SK-N-MC (cell line): ENCODE measurements around the gene WDR4.
"Not testable (repeated sequence)": the region's sequence is repeated elsewhere in the genome, so short reads cannot be mapped to it uniquely, and the experiment has no call there.

ENCODE experiments used
- DNase-seq: peaks from one replicate; pipeline ENCODE4 v3.0.0-alpha.2; 2011; ENCODE audit warnings: low read depth, low spot score
- H3K27ac ChIP-seq: fragments of 200-600 bp; sonication (generic); 2 replicates; pipeline ENCODE4 v1.5.1; 2016; ENCODE audit warnings: mixed run types
- H3K36me3 ChIP-seq: fragments of 200-600 bp; sonication (generic); 2 replicates; pipeline ENCODE4 v1.6.1; 2017; ENCODE audit warnings: antibody characterized with exemption, low read length, mixed read lengths; ENCODE audit not compliant: insufficient read depth
- H3K4me3 ChIP-seq: fragments of 200-600 bp; sonication (generic); 2 replicates; pipeline ENCODE4 v1.5.1; 2016
- H3K9ac ChIP-seq: fragments of 200-600 bp; sonication (generic); 2 replicates; pipeline ENCODE4 v1.8.0; 2017; ENCODE audit warnings: mixed run types, mixed read lengths; ENCODE audit not compliant: insufficient read length
- H3K9me3 ChIP-seq: fragments of 200-600 bp; sonication (generic); 2 replicates; pipeline ENCODE4 v1.6.1; 2017; ENCODE audit warnings: low read depth, mild to moderate bottlenecking, antibody characterized with exemption, low read length, moderate library complexity, mixed read lengths
- EZH2 ChIP-seq: fragments of 200-600 bp; sonication (generic); IDR thresholded peaks from one replicate; pipeline ENCODE4 v1.6.1; 2017; ENCODE audit warnings: antibody characterized with exemption
- FOXP2 ChIP-seq: optimal IDR thresholded peaks from 2 replicates; pipeline ENCODE3; 2011; ENCODE audit warnings: mild to moderate bottlenecking, moderate library complexity; ENCODE audit not compliant: insufficient read depth; ENCODE audit errors: extremely low read length, control extremely low read depth
- POLR2AphosphoS5 ChIP-seq: IDR thresholded peaks from 2 replicates; pipeline ENCODE4 v1.6.1; 2012; ENCODE audit warnings: mild to moderate bottlenecking, low read depth, low read length, borderline replicate concordance

WDR4 gene

GRCh38 chr21:42851812-42852665 is 27.3 kb downstream of the WDR4 start:
- Histone ChIP-seq H3K4me3 (no peak overlapping the region), H3K27ac (no peak overlapping the region), H3K36me3 (peaks cover 87% of the 10 kb centered on the region), H3K9ac (no peak overlapping the region), H3K9me3 (no peaks in the 10 kb centered on the region)
- no peak for TF ChIP-seq EZH2
- no peak for TF ChIP-seq FOXP2
- TF ChIP-seq POLR2AphosphoS5, result no peak
- no peak for DNase-seq

DNA sequence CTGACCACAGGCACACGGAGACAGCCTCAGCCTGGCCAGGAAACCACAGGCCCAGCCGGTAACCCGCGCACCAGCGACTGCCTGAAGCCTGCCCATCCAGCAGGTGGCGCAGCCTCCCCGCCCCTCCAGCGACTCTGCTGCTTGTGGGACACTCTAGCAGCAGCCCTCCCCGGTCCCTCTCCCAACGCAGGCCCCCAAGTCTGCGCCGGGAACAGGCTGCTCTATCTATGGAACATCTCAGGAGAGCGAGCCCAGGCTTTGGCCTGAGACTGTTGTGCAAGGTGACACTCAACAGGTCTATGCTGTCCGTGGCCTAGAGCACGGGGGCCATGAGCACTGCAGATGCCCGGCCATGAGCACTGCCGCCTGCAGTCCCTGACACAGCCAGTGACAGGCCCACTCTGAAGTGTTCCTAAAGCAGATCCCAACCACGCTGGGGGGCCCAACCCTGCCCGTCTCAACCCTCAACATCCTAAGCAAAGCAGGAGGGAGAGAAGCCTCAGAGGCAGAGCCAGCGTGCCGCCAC is 28.4 kb downstream of the WDR4 start:
- DNase-seq, result no peak
- Histone ChIP-seq H3K36me3 (peaks cover 82% of the 10 kb centered on the region), H3K9me3 (no peaks in the 10 kb centered on the region), H3K9ac (no peak overlapping the region), H3K4me3 (no peak overlapping the region), H3K27ac (no peak overlapping the region)
- TF ChIP-seq FOXP2 (no peak), POLR2AphosphoS5 (no peak), EZH2 (no peak)

GRCh38 chr21:42850463-42850862 is 28.9 kb downstream of the WDR4 start:
- Histone ChIP-seq H3K9me3 (no peaks in the 10 kb centered on the region), H3K4me3 (no peak overlapping the region), H3K36me3 (peaks cover 82% of the 10 kb centered on the region), H3K27ac (no peak overlapping the region), H3K9ac (no peak overlapping the region)
- no peak for TF ChIP-seq EZH2
- DNase-seq, result no peak

DNA sequence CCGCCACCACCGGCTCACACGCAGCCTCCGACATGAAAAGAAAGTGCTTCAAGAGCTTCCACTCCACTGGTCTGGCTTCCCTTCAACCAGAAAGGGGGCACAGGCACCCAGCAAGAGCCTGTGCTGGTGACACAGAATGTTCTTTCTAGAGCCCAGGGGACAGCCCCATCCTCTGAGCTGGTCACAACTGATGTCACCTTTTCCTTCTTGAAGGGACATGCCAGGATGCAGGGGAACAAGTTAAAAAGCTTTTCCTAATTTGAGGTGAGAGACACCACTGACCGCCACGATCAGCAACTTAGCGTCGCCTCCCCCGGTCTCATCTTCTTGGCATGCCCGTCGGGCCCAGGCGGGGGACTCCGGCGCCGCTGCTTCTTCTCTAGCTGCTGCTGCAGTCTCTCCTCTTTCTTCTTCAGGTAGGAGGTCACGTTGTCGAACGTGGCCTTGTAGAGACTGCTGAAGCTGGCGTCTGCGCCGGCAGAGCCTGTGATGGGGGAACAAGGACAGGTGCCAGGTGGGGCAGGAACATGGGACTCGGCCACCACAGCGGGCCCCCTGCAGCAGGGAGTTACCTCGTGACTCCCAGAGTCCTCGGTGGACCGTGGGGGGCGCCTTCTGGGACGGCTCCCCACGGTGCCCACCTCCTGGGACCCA is 29.5 kb downstream of the WDR4 start:
- Histone ChIP-seq H3K9me3 (no peaks in the 10 kb centered on the region), H3K36me3 (peaks cover 82% of the 10 kb centered on the region), H3K4me3 (no peak overlapping the region), H3K9ac (no peak overlapping the region), H3K27ac (no peak overlapping the region)
- no peak for TF ChIP-seq EZH2
- no peak for TF ChIP-seq FOXP2
- TF ChIP-seq POLR2AphosphoS5, result no peak
- DNase-seq, result no peak

DNA sequence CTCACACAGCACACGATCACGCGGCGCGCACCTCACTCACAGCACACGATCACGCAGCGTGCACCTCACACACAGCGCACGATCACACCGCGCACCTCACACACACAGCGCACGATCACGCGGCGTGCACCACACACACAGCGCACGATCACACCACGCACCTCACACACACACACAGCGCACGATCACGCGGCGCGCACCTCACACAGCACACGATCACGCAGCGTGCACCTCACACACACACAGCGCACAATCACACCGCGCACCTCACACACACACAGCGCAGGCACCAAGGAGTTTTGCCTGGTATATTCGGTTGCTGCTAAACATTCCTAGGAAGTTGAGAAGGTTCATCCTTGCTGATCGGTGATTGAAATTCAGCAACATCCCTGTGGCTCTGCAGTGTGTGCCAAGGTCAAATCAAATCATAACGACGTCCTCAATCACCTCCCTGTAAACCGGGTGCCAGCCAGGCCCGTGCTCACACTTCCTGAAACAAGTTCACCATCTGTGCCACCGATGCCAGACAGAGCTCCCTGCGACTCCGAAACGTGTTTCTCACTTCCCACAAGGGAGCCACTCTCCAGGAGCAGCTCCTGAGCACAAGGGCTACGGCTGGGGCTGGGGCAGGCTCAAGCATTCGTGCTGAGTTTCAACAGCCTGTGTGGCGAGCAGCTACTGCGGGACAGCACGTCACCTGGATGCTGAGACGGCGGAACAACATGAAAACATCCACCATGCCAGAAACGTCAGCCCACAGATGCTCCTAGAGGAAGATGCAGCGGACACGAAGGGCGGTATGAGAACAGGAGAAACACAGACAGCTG is 30.2 kb downstream of the WDR4 start:
- no peak overlapping the region for H3K9ac ChIP-seq
- H3K27ac ChIP-seq, result no peak overlapping the region
- no peak for TF ChIP-seq EZH2
- TF ChIP-seq POLR2AphosphoS5, result no peak
- H3K9me3 ChIP-seq, result no peaks in the 10 kb centered on the region
- H3K36me3 ChIP-seq, result peaks cover 82% of the 10 kb centered on the region
- H3K4me3 ChIP-seq, result no peak overlapping the region
- DNase-seq, result no peak

DNA sequence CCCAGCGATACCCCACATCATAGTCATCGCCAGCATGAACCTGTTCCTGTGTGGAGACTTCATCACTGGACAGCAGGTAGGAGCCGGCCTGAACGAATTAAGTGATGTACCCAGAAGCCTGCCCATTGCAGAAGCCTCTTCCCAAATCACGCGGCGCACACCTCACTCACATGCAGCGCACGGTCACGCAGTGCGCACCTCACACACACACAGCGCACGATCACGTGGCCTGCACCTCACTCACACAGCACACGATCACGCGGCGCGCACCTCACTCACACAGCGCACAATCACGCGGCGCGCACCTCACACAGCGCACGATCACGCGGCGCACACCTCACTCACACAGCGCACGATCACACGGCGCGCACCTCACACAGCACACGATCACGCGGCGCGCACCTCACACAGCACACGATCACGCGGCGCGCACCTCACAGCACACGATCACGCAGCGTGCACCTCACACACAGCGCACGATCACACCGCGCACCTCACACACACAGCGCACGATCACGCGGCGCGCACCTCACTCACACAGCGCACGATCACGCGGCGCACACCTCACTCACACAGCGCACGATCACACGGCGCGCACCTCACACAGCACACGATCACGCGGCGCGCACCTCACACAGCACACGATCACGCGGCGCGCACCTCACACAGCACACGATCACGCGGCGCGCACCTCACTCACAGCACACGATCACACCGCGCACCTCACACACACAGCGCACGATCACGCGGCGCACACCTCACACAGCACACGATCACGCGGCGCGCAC is 31.0 kb downstream of the WDR4 start:
- not testable (repeated sequence) for H3K9ac ChIP-seq, H3K9me3 ChIP-seq, H3K4me3 ChIP-seq, DNase-seq, H3K27ac ChIP-seq
- H3K36me3 ChIP-seq, result peaks cover 80% of the 10 kb centered on the region

- Histone ChIP-seq H3K27ac (no peak overlapping the region), H3K36me3 (peaks cover 77% of the 10 kb centered on the region), H3K9ac (no peak overlapping the region), H3K4me3 (no peak overlapping the region), H3K9me3 (no peaks in the 10 kb centered on the region)
- TF ChIP-seq FOXP2 (no peak), POLR2AphosphoS5 (no peak)
- no peak for DNase-seq
These were observed 31.6 kb downstream of the WDR4 start for GRCh38 chr21:42847726-42848125.
